OCI-LY7 (cell line): ENCODE results near the gene ZNF385D.

Experiments used
- CTCF ChIP-seq: fragments of 200-600 bp; sonication (generic); conservative IDR thresholded peaks from 2 replicates; pipeline ENCODE4 v1.5.1; 2014; ENCODE audit warnings: mild to moderate bottlenecking, antibody characterized with exemption, low read length, moderate library complexity, mixed read lengths
- EZH2phosphoT487 ChIP-seq: fragments of 200-600 bp; sonication (generic); IDR thresholded peaks from 2 replicates; pipeline ENCODE4 v1.6.1; 2018; ENCODE audit warnings: low read depth, borderline replicate concordance, mild to moderate bottlenecking, mixed run types, antibody characterized with exemption, low read length, moderate library complexity, mixed read lengths

DNA sequence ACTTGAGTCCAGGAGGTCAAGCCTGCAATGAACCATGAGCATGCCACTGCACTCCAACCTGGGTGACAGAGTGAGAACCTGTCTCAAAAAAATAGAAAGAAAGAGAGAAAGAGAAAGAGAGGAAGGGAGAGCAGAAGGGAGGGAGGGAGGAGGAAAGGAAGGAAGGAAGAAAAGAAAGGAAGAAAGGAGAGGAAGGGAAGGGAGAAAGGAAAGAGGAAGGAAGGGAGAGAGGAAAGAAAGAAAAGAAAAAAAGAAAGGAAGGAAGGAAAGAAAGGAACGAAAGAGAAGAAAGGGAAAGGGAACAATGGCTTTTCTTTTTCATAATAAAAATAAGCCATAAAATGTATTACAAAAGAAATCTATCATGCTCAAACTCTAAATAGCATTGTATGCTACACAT lies 116.9 kb downstream of the ZNF385D start:
- TF ChIP-seq CTCF: no peak
- no peak for TF ChIP-seq EZH2phosphoT487
